SK-N-SH treated with all-trans-retinoic acid at 6 μM for 48 hours (cell line): ENCODE measurements around the gene PNMA8A.

Experiments used
- CSRNP3 ChIP-seq: fragments of 250-450 bp; sonication (Bioruptor Pico); IDR thresholded peaks from 2 replicates; pipeline ENCODE4 v1.5.1; 2021; ENCODE audit warnings: mild to moderate bottlenecking, moderate library complexity
- ISL1 ChIP-seq: fragments of 250-450 bp; sonication (Bioruptor Pico); IDR thresholded peaks from 2 replicates; pipeline ENCODE4 v2.1.2; 2022; ENCODE audit warnings: mild to moderate bottlenecking, moderate library complexity
- TOX ChIP-seq: fragments of 250-450 bp; sonication (Bioruptor Pico); IDR thresholded peaks from 2 replicates; pipeline ENCODE4 v1.8.0; 2021; ENCODE audit warnings: mild to moderate bottlenecking, moderate library complexity, borderline replicate concordance
- ZFP30 ChIP-seq: fragments of 450-650 bp; formaldehyde crosslinking; IDR thresholded peaks from 2 replicates; pipeline ENCODE4 v1.5.0; 2022; ENCODE audit warnings: mild to moderate bottlenecking, moderate library complexity
- ZNF70 ChIP-seq: fragments of 450-650 bp; formaldehyde crosslinking; IDR thresholded peaks from 2 replicates; pipeline ENCODE4 v1.5.0; 2020; ENCODE audit warnings: mild to moderate bottlenecking, moderate library complexity
- ZNF8 ChIP-seq: fragments of 450-650 bp; formaldehyde crosslinking; IDR thresholded peaks from 2 replicates; pipeline ENCODE4 v1.5.0; 2020; ENCODE audit warnings: mild to moderate bottlenecking, moderate library complexity

- TF ChIP-seq TOX (CRISPR knock-in tag) (no peak), ZNF70 (CRISPR knock-in tag) (no peak), ZNF8 (no peak), ZFP30 (CRISPR knock-in tag) (no peak), ISL1 (CRISPR knock-in tag) (no peak), CSRNP3 (CRISPR knock-in tag) (no peak)
These were observed 7.1 kb upstream of the PNMA8A start for GRCh38 chr19:46478356-46478986.
